Activated CD4-positive, alpha-beta T cell treated with anti-CD3 and anti-CD28 coated beads, Interleukin-2, amount 50 U/mL, for 4 hours (primary cell): ENCODE results near the gene UCK2.

Experiments used
- DNase-seq, 2 experiments: peaks; one replicate each; pipeline ENCODE4 v3.0.0-alpha.2; 2020

The UCK2 gene

GRCh38 chr1:165907256-165907857 is 79.9 kb downstream of the UCK2 start:
- DNase-seq, result no peak

- DNase-seq, result no peak
Measured at GRCh38 chr1:165910764-165911421, 83.5 kb downstream of the UCK2 start.

DNA sequence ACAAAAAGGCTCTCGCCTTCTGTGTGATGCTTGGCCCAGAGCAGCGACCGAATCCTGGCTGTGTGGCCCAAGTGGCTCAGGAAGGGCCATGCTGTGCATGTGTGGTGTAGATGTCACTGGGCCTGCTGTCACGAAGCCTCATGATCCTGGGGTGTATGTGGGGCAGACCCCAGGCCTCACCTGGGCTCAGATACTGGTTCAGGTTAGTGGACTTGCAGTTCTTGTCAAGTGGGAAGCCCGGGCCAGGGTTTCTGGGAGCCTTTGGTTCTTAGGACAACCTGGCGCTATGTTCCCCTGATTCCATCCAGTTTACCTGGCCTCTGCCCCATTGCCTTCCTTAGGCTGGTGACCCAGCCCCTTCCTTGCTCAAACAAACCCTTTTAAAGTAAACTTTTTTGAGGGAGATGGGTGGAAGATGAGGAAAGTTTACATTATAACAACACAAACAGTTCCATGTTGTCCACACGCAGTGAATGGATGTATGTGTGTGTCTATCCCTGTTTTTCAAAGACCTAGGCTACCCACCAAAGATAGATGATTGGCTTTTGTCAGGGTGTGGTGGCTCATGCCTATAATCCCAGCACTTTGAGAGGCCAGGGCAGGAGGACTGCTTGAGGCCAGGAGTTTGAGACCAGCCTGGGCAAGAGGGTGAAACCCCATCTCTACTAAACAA is 84.3 kb downstream of the UCK2 start:
- no peak for DNase-seq

DNA sequence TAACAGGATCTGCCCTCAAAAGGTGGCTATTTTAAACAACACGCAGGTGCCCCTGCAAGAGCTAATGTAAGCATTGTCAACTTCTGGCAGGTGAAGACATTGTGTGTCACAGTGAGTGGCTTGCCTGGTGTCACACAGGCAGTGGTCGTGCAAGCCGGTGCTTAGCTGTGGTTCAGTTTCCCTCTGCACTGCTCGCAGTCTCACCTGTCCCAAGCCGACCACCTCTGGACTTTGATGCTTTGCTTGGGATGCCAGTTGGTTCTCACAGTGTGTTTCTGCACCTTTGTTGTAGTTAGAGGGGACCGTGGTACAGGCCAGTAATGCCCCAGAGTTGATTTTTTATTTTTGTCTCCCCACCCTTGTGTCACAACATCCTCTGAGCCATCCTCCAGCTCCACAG is 85.2 kb downstream of the UCK2 start:
- no peak for DNase-seq

- peak; percentile 56 to 64 for DNase-seq
Measured at GRCh38 chr1:165914136-165914798, 86.9 kb downstream of the UCK2 start.

GRCh38 chr1:165915480-165915879 is 88.1 kb downstream of the UCK2 start:
- DNase-seq, result no peak

DNA sequence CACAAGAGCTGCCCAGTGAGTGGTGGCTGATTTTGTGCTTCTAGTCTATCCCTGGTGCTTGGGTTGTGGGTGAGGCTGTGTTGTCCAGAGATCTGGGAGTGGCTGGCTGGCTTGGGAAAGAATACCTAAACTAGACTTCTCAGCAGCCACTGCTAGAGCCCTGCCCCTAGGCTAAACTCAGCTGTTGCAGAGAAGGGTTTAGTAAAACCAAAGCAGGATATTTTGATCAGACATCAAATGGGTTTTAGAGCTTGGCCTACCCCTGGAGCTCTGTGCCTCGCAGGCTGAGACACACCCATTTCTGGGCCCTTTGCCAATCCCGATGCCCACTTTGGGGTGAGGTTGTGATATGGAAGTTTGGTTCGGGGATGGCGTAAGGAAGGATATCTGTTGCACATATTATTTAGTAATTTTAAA is 88.5 kb downstream of the UCK2 start:
- no peak for DNase-seq

GRCh38 chr1:165917166-165917565 is 89.8 kb downstream of the UCK2 start:
- no peak for DNase-seq

DNA sequence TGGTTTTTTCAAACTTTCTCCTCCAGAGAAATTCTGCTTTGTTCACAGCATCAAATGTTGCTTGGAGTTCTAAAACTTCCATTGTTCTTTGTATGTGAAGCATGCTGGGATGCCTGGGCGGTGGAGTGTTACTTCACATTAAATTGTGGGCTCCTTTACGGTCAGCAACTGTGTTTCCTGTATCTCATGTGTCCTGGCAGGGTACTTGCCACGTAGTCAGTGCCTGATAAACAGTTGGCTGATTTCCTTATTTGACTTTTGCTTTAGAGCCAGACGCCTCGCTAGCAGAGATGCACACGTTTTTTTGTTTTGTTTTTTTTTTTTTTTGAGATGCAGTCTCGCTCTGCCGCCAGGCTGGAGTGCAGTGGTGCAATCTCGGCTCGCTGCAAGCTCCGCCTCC is 96.7 kb downstream of the UCK2 start:
- DNase-seq, result no peak

GRCh38 chr1:165925498-165926079 is 98.2 kb downstream of the UCK2 start:
- DNase-seq, result no peak

GRCh38 chr1:165927169-165927568 is 99.8 kb downstream of the UCK2 start:
- DNase-seq, result no peak

DNA sequence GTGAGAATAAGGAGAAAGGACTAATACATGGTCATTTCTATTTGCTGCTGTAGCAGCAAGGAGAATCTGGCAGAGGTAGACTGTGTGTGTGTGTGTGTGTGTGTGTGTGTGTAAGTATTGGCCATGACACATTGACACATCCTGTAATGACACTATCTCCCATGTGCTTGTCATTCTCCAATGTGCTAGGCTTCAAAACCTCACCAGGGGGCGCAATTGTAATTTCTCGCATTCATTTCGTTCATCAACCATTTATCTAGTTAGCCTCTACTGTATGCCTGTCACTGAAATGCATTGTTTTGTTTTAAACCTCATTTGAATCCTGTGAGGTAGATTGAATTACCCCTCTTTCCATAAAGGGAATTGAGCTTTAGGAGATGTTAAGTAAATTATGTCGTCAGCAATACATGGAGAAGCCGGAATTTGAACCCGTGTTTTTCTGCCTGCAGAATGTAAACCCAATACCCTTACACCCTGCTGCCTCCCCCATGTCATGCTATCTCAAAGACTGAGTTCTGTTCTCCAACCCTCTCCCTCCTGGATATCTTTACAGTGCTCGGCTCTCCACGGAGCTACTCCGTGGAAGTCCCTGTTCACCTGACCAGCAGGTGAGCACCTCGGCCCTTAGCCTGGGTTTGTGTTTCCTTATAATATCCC is 100.8 kb downstream of the UCK2 start:
- peak; percentile 18 to 23 for DNase-seq

GRCh38 chr1:165930961-165931360 is 103.5 kb downstream of the UCK2 start:
- no peak for DNase-seq

DNA sequence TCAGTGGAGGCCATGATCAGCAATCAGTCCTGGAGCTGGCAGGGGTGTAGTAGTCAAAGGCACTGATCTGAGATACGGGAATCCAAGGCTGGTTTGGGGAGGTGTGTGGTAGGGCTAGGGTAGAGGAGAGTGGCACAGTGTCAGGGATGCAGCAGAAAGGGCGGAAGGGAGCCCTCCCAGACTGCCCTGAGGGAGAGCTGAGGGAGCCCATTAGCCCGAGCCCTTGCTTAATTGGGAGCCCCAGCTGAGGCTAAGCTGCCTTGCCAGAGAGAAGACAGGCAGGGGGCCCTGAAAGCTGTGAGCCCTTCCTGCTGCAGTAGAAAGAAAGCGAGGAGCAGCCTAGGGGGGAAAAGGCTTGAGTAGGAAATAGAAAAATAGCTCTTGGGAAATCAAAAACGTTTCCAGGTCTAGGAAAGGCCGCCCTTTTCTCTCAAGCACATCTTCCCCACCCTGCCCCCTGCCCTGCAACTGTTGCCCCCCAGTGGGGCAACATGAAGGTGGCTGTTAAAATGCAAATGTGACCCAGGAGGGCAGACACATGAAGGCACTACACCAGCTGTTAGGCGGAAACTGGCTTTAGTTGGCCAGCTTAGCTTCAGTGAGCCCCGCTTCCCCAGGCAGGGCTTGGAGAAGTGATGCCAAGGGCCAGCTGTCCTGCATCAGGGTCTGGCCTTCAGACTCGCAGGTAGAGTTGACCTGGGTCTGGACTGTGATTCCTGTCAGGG is 106.2 kb downstream of the UCK2 start:
- DNase-seq, result no peak

DNA sequence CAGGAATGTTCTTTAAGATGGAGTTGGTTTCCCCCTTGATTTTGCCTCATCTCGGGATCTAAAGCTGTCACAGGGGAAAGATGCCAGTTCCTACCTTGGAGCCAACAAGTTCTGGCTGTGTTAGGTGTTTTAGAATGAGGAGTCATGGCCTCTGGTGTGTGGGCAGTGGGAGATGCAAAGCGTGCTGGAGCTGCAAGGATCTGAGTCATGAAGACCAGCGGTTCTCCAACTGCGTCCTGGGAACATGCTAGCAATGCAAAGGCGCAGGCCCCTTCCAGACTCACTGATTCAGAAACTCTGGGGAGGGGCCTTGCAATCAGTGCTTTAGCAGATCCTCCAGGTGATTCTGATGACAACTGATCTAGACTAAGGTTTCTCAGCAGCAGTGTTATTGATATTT is 109.1 kb downstream of the UCK2 start:
- DNase-seq, result no peak

DNA sequence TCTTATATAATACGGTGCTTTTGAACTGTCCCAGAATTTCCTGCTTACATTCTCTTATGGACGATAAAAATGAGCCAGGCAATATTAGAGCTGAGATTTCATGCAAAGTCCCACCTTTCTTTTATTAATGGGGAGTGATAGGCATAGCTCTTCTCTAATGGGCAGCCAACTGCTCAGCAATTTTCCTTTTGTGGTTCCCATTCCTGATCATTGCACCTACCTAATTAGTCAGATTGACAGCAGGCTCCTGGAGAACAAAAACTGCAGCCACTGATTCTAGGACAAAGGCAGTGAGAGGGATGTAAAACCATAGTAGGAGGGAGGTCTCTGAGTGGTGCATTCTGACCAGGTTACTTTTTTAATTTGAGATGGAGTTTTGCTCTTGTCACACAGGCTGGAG is 110.4 kb downstream of the UCK2 start:
- no peak for DNase-seq

- no peak for DNase-seq
Measured at GRCh38 chr1:165938844-165939243, 111.4 kb downstream of the UCK2 start.

DNA sequence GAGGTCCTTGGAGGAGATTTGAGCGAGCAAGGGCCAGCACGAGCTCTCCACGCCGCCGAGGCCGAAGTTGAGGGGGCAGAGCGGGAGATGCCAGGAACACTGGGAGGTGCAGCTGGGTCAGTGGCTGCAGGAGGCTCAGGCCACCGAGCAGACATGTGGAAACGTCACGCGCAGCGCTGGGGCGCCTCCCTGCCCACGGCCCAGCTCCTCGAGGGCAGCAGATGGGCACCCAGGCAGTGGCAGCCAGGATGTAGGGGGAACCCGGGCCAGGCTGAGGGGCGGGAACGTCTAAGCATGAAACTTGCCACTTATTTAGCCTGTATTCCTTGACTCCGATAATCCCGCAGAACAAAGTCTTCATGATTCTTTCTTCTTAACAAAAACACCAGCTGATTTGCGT is 114.1 kb downstream of the UCK2 start:
- DNase-seq, result no peak

GRCh38 chr1:165942062-165942461 is 114.6 kb downstream of the UCK2 start:
- no peak for DNase-seq

DNA sequence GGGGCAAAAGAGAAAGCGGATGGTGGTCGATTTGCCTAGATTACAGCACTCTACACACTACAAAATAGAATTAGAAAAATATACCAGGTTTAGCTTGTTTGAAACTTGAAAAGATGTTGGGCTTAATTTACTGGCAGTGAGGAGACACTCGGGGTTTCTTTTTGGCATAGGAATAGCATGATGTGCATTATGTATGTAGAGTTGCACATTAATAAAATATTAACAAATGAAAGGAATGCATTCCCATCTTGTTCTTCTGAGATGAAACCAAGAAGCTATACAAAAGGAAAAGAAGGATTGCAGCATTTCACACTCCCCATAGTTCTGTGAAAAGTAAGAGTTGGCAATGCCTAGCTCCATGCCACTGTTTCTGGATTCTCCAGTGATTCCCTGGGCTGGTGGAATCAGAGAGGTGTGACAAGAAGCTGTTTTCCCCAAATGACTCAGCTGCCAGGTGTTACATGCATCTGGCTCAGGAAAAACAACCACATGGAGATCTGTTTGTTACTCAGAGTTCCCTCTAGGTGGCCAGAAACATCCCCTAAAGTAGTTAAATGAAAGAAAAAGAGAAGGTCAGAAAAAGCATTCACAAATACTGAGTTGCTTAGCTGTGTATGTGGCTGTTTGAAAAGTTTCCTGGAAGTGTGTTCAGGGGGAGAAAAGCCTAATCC is 115.6 kb downstream of the UCK2 start:
- no peak for DNase-seq

DNA sequence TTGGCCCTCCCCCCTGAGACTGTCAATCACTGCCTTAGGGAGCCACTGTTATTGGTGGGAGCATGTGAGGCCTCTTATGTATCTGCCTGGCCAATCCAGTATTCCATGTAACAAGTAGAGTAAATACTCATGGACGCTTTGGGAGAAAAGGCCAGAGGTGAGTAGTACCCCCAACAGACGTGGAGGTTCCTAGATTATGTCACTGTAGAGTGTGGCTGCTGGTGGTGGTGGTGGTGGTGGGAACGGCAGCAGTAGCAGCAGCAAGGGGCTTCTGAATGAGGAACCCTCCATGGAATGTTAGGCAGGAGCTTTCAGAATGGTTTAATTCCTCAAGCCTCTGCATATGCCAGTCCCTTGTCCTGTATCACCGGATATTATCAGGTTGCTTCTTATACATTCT is 118.5 kb downstream of the UCK2 start:
- DNase-seq, result no peak
